GM23248 (cell line): ENCODE measurements around the gene MAP7D3. TPM values are rescaled to one million over a fixed set of nuclear protein-coding genes. Genes with fewer than 3 reads are reported as not detected.
"Not testable (repeated sequence)": the region's sequence is repeated elsewhere in the genome, so short reads cannot be mapped to it uniquely, and the experiment has no call there.

ENCODE experiments used
- DNase-seq: peaks from one replicate; pipeline ENCODE4 v3.0.0-alpha.2; 2015
- H2AFZ ChIP-seq: fragments of 200-600 bp; sonication (generic); 2 replicates; pipeline ENCODE4 v1.6.1; 2016; ENCODE audit warnings: antibody characterized with exemption
- H3F3A ChIP-seq: fragments of 200-600 bp; sonication (generic); 2 replicates; pipeline ENCODE4 v1.6.1; 2016; ENCODE audit warnings: mild to moderate bottlenecking, antibody characterized with exemption, mixed run types; ENCODE audit not compliant: insufficient read depth
- H3K27ac ChIP-seq: fragments of 200-600 bp; sonication (generic); 2 replicates; pipeline ENCODE4 v1.5.1; 2016; ENCODE audit warnings: mild to moderate bottlenecking
- H3K27me3 ChIP-seq: fragments of 200-600 bp; sonication (generic); replicated peaks from 2 replicates; pipeline ENCODE4 v1.6.1; 2016; ENCODE audit warnings: mild to moderate bottlenecking; ENCODE audit not compliant: insufficient read depth
- H3K36me3 ChIP-seq: fragments of 200-600 bp; sonication (generic); 2 replicates; pipeline ENCODE4 v1.6.1; 2016; ENCODE audit warnings: low read depth, mild to moderate bottlenecking
- H3K4me1 ChIP-seq: fragments of 200-600 bp; sonication (generic); 2 replicates; pipeline ENCODE4 v1.6.1; 2016; ENCODE audit warnings: mild to moderate bottlenecking; ENCODE audit not compliant: insufficient read depth
- H3K4me2 ChIP-seq: fragments of 200-600 bp; sonication (generic); one replicate; pipeline ENCODE4 v1.6.1; 2016; ENCODE audit warnings: mild to moderate bottlenecking; ENCODE audit not compliant: unreplicated experiment
- H3K4me3 ChIP-seq: fragments of 200-600 bp; sonication (generic); 2 replicates; pipeline ENCODE4 v1.5.1; 2016; ENCODE audit warnings: mild to moderate bottlenecking
- H3K79me2 ChIP-seq: fragments of 200-600 bp; sonication (generic); 2 replicates; pipeline ENCODE4 v1.6.1; 2016; ENCODE audit warnings: mild to moderate bottlenecking; ENCODE audit not compliant: insufficient read depth
- H3K9ac ChIP-seq: fragments of 200-600 bp; sonication (generic); 2 replicates; pipeline ENCODE4 v1.6.1; 2016; ENCODE audit warnings: mild to moderate bottlenecking
- H3K9me2 ChIP-seq: fragments of 200-600 bp; sonication (generic); 2 replicates; pipeline ENCODE4 v1.6.1; 2016; ENCODE audit warnings: mixed run types, mild to moderate bottlenecking, moderate library complexity; ENCODE audit not compliant: insufficient read depth
- H3K9me3 ChIP-seq: fragments of 200-600 bp; sonication (generic); one replicate; pipeline ENCODE4 v1.6.1; 2017; ENCODE audit warnings: low read depth
- H4K20me1 ChIP-seq: fragments of 200-600 bp; sonication (generic); 2 replicates; pipeline ENCODE4 v1.6.0; 2016; ENCODE audit not compliant: insufficient read depth
- EZH2 ChIP-seq: fragments of 200-600 bp; sonication (generic); IDR thresholded peaks from 2 replicates; pipeline ENCODE4 v1.6.1; 2018; ENCODE audit warnings: antibody characterized with exemption, mild to moderate bottlenecking; ENCODE audit not compliant: insufficient read depth, poor library complexity, severe bottlenecking
- EZH2phosphoT487 ChIP-seq: fragments of 200-600 bp; sonication (generic); IDR thresholded peaks from 2 replicates; pipeline ENCODE4 v1.6.1; 2018; ENCODE audit warnings: antibody characterized with exemption, moderate library complexity, mild to moderate bottlenecking, low read depth; ENCODE audit not compliant: insufficient read depth
- WGBS, 2 experiments: methylation state at CpG; one replicate each; pipeline ENCODE4 v1.1.6; 2015 to 2017; ENCODE audit warnings: low lambda C conversion rate in 2 of 2, low coverage in 1 of 2; ENCODE audit errors: missing lambda C conversion rate in 2 of 2; 5-methylcytosine and 5-hydroxymethylcytosine counted together
- in situ Hi-C: fragments of 300-500 bp; cut with MboI; formaldehyde crosslinking; loops from 2 replicates; pipeline ENCODE4 v1.15.0; 2020
- polyA plus RNA-seq: library from polyadenylated mRNA; unstranded; fragments of >200 nt; fragmentation: Nextera tagmentation; extraction: Ambion mirVana; gene quantifications from 2 replicates; pipeline ENCODE4 v1.2.1, GENCODE V29; 2016
- total RNA-seq: library from RNA; depleted of rRNA; stranded (reverse); fragments of >200 nt; shearing (Covaris generic); gene quantifications from 2 replicates; pipeline ENCODE4 v1.2.3, GENCODE V29; 2014

MAP7D3 gene
- total and polyA plus RNA-seq, 2 experiments from 2014 or later: 14.2 to 14.4 TPM

DNA sequence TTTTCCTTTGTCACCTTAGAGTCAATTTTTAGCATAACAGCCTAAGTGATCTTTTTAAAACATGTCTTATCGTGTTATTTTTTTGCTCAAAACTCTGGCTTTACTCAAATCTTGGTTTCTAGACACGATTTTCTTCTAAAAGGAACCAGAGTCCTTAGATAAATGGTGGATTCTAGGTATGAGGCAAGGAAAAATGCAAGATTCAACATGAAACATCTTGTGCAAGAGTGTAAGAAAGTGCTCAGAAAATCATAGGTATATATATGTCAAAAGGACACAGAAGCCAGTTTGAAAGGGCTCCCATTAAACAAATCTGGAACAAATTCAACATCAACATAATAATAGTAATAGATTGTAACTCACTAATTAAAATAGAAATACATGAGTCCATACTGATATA is 41.5 kb upstream of the MAP7D3 start:
- Histone ChIP-seq H3K36me3 (no peaks in the 10 kb centered on the region), H3K9me3 (no peaks in the 10 kb centered on the region), H3K4me1 (no peaks in the 10 kb centered on the region), H2AFZ (no peak overlapping the region), H3K79me2 (no peaks in the 10 kb centered on the region), H3K27ac (no peak overlapping the region), H3K27me3 (no peaks in the 10 kb centered on the region), H3K4me2 (no peak overlapping the region), H3F3A (no peaks in the 10 kb centered on the region), H3K9me2 (no peaks in the 10 kb centered on the region), H4K20me1 (no peaks in the 10 kb centered on the region), H3K9ac (no peak overlapping the region), H3K4me3 (no peak overlapping the region)
- 33 to 42% methylated on average over 2 of the region's 2 CpGs for WGBS, 2 experiments
- no peak for DNase-seq
- TF ChIP-seq EZH2phosphoT487: no peak
- no peak for TF ChIP-seq EZH2
- in situ Hi-C loops: no loop called here

DNA sequence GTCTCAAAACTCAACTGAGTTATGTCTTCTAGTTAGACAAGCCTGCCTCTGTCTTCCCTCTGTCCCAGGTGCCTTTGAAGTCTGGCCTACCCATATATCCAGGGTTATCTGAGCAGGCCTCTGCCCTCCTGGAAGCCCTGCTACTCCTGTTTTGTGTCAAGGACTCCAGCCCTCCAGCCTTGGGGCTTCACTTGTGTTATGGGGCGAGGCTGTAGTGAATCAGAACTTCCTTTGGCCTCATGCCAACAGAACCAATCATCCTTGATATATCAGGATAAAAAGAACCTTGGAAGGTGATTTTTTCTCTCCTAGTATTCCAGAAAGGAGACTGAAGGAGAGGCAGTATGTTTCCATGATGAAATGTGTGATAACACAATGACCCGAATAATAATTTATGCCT is 40.6 kb upstream of the MAP7D3 start:
- TF ChIP-seq EZH2phosphoT487 (no peak), EZH2 (no peak)
- Histone ChIP-seq H3K9me3 (no peaks in the 10 kb centered on the region), H3K9ac (no peak overlapping the region), H4K20me1 (no peaks in the 10 kb centered on the region), H3K27ac (no peak overlapping the region), H3K4me3 (no peak overlapping the region), H3K4me1 (no peaks in the 10 kb centered on the region), H3K79me2 (no peaks in the 10 kb centered on the region), H3K4me2 (no peak overlapping the region), H3K9me2 (no peaks in the 10 kb centered on the region), H2AFZ (no peak overlapping the region), H3F3A (no peaks in the 10 kb centered on the region), H3K36me3 (no peaks in the 10 kb centered on the region), H3K27me3 (no peaks in the 10 kb centered on the region)
- 15 to 33% methylated on average over 2 of the region's 2 CpGs for WGBS, 2 experiments
- peak; percentile 12 for DNase-seq
- in situ Hi-C loops: no loop called here

DNA sequence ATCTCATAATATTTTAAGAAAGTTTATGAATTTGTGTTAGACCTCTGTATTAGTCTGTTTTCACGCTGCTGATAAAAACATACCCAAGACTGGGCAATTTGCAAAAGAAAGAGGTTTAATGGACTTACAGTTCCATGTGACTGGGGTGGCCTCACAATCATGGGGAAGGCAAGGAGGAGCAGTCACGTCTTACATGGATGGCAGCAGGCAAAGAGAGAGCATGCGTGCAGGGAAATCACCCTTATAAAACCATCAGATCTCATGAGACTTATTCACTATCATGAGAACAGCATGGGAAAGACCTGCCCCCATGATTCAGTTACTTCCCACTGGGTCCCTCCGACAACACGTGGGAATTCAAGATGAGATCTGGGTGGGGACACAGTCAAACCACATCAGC is 35.2 kb upstream of the MAP7D3 start:
- in situ Hi-C loops, H3K9me2 ChIP-seq, H3K9ac ChIP-seq, H3K79me2 ChIP-seq, H3F3A ChIP-seq, H3K27ac ChIP-seq, H3K4me2 ChIP-seq, DNase-seq, H3K36me3 ChIP-seq, H3K27me3 ChIP-seq, H2AFZ ChIP-seq, H3K9me3 ChIP-seq, H3K4me3 ChIP-seq, H3K4me1 ChIP-seq, H4K20me1 ChIP-seq: not testable (repeated sequence)
- WGBS, 2 experiments: 34 to 38% methylated on average over 5 of the region's 5 CpGs

DNA sequence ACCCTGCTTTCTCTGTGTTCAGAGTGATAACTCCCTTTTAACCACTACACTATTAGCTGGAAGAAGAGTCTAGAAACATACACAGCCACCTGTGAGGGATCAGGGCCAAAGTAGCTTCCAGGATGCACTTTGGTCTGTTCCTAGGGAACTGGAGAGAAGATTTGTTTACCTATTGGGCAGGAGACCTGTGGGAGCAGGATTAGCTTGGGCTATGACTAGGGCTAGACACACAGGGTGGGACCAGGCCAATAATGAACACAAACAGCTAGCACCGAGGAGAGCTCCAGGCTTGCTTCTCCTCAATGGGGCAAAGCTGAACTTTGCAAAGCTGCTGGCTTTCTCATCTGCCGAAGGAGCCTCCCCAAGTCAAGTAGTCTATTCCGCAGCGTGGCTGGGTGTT is 24.4 kb upstream of the MAP7D3 start:
- Histone ChIP-seq H3K9me2 (no peaks in the 10 kb centered on the region), H4K20me1 (no peaks in the 10 kb centered on the region), H2AFZ (no peak overlapping the region), H3F3A (no peaks in the 10 kb centered on the region), H3K4me2 (no peak overlapping the region), H3K9me3 (no peaks in the 10 kb centered on the region), H3K4me3 (no peak overlapping the region), H3K9ac (no peak overlapping the region), H3K36me3 (no peaks in the 10 kb centered on the region), H3K79me2 (no peaks in the 10 kb centered on the region), H3K27me3 (no peaks in the 10 kb centered on the region), H3K4me1 (peaks cover 7% of the 10 kb centered on the region; the same call in 1 of the 2 replicates), H3K27ac (no peak overlapping the region)
- WGBS, 2 experiments: 58 to 75% methylated on average over 3 to 4 of the region's 4 CpGs
- no peak for TF ChIP-seq EZH2
- no peak for TF ChIP-seq EZH2phosphoT487
- in situ Hi-C loops: no loop called here
- DNase-seq: no peak

DNA sequence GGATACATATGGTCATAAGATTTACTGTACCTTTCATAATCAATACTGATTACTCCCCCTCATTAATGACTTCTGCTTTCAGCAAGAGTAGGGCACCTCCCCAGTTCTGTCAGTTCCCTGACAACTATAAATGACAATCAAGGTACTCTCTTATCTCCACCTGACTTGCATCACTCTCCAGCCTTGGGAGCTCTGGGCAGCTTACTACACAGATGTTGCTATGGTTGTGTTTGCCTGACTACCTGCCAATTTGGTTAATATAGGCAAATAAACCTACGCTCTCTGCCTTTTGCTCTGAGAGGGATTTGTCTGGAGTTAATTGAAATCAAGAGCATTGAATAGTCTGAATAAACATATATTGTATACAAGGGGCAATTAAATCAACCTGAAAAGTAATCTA is 22.8 kb upstream of the MAP7D3 start:
- H3K27me3 ChIP-seq: no peaks in the 10 kb centered on the region
- no peak overlapping the region for H3K4me3 ChIP-seq
- H3K79me2 ChIP-seq: no peaks in the 10 kb centered on the region
- H3F3A ChIP-seq: no peaks in the 10 kb centered on the region
- H3K36me3 ChIP-seq: no peaks in the 10 kb centered on the region
- H3K4me1 ChIP-seq: peaks cover 7% of the 10 kb centered on the region; the same call in 1 of the 2 replicates
- in situ Hi-C loops: loop anchor here (25.0 kb wide), 1 partner anchor 237 kb away; no protein-coding TSS in a partner anchor
- no peaks in the 10 kb centered on the region for H3K9me3 ChIP-seq
- no peak for DNase-seq
- H3K9ac ChIP-seq: no peak overlapping the region
- no peak overlapping the region for H3K27ac ChIP-seq
- H3K9me2 ChIP-seq: no peaks in the 10 kb centered on the region
- no peak overlapping the region for H3K4me2 ChIP-seq
- WGBS, 2 experiments: 83 to 90% methylated on average over 1 of the region's 1 CpG
- TF ChIP-seq EZH2phosphoT487 (no peak), EZH2 (no peak)
- no peaks in the 10 kb centered on the region for H4K20me1 ChIP-seq
- H2AFZ ChIP-seq: no peak overlapping the region
